ENCODE results near the gene NNMT.
"Not testable (repeated sequence)": the region's sequence is repeated elsewhere in the genome, so short reads cannot be mapped to it uniquely, and the experiment has no call there.

NNMT gene

DNA sequence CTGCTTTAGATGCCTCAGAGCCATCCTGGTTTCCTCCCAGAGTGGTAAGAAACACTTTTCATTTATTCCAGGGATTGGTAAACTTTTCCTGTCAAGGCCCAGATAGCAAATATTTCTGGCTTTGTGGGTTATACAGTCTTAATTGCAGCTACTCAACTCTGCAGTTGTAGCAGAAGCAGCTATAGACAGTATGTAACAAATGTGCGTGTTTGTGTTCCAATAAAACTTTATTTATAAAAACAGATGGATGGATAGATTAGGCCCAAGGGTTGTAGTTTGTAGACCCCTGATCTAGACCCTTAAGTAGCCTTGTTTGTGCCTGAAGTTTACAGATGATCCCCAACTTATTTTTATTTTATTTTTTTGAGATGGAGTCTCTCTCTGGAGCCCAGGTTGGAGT is 17.9 kb downstream of the NNMT start:
- DNase-seq = no peak

DNA sequence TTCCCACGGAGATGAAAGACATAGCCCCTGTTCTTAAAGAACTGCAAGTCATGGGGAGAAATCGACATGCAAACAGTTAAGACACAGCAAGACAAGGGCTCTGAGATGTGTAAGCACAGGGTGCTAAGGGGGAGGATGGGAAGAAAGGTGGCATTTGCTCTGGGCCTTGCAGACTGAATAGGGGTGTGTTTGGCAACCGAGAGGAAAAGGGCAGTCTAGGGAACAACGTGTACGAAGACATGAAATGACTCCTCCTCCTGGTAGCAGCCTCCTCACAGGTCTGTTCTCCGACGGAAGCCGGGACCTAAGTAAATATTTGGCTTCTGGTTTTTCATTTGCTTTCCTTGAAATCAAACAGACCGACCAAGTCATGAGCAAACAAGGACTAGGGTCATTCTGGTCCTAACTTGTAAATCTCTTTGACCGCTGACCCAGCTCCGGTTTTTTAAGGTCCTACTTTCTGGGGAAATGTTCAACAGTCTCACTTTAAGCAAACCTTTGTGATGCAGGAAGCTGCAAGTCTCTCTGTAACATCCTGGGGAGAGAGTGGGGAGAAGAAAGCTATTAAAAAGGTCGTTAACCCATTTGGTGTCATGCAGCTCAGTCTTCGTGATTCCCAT is 19.7 kb downstream of the NNMT start:
- no peak for DNase-seq

DNA sequence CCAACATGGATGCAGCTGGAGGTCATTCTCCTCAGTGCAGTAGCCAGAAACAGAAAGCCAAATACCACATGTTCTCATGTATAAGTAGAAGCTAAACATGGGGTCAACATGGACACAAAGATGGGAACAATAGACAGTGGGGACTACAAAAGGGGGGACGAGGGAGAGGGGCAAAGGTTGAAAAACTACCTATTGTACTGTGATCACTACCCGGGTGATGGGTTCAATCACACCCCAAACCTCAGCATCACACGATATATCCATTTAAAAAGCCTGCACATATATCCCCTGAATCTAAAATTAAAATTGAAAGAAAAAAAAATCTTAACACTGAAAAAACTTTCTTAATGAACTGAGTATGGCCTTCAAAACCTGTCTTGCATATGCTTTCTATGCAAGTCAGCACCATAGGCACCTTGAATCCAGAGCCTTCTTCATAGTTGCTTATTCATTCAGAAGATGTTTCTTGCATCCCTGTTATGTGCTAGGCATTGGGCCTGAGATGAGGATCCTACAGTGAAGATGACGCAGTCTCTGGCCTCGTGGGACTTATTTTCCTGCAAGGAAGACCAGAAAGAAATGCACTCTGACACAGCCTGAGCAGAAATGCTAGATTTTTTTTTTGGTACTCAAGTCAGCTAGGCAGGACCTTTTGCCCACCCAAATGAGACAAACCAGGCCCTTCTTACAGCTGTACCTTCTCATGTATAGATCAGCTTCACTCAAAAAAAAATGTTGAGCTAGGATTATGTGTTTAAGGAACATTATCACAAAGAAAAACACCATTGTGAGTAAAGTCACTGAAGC is 21.0 kb downstream of the NNMT start:
- no peak for DNase-seq

DNA sequence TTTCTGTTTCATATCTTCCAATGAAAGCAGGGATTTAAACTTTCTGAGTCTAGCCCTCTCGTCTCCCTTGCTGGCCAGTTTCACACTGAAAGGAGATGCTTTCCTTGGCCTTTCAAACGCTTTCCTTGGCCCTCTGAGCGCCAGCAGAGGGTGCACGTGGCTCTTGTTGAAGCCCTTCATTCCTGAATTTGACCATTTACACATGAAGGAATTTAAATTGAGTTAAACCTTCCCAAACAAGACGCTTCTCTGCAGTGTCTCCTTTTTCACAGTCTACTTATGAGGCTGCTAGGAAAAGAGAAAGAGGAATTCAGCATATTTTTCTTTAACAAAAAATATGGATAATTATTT is 21.6 kb downstream of the NNMT start:
- no peak for DNase-seq

DNA sequence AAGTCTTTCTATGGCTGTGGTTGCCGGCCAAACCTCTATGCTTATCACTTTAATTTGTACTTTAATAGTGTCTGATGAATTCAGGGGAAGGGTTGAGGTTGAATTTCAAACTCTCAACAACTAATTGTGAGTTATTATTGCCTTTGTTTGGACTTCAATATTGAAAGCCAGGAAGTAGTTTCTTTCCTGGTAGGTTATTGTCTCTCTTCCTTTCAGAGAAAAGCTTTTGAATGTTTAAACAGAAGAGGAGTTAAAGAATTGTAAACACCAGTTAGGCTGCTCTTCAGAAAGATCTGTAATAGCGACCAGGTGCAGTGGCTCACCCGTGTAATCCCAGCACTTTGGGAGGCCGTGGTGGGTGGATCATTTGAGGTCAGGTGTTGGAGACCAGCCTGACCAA is 22.2 kb downstream of the NNMT start:
- no peak for DNase-seq

GRCh38 chr11:114319716-114320328 is 23.6 kb downstream of the NNMT start:
- no peak for DNase-seq

- no peak for DNase-seq
These were observed 25.5 kb downstream of the NNMT start for GRCh38 chr11:114321621-114322257.

- DNase-seq = no peak
These were observed 26.7 kb downstream of the NNMT start for GRCh38 chr11:114322934-114323333.

DNA sequence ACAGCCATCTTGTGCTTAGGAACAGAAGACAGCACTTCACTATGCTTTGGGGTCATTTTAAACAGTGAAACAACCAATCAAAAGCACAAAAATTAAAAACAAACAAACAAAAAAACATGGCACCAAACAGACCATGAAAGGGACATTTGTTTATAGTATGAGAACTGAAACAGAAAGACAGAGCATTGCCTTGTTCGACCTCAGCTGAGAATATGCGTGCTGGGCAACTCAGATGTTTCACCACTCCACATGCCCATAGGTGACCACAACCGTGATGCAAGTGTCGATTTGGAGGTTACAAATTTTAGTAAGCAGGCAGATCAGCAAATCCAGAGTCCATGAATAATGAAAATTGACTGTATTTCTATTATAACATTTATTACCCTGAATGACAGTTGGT is 30.0 kb downstream of the NNMT start:
- DNase-seq = no peak

DNA sequence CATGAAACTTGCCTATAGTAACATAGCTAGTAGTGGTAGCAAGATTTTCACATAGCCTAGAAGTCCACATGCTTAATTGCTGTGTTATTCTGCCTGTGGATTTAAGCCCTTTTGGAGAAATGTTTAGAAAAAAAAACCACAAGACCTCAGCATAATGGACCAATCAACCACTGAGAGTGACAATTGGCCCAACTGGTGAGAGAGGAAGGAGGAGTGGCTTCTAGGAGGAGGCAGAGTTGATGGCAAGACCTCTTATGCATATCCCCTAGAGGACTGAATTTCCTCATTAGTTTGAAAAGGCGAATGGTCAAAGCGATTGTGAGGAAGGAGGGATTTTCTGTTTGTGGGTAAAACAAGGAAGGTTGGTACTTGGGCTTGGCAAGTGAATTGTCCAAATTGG is 30.6 kb downstream of the NNMT start:
- DNase-seq = no peak

DNA sequence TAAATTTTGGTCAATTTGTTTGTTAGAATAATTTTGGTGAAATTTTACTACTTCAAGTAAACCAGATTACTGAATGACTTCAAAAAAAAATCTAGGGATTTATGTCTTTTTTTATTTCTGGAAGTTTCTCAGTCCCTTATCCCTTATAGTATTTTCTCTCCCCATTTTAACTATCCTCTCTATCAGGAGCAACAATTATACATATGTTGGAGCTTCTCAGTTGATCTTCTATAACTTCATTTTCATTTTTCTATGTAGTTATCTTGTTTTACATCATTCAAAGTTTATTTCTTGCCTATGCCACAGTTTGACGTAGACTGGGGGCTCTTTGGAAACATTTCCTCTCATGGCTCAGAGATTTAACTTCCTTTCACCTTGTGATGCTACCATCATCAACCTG is 34.2 kb downstream of the NNMT start:
- no peak for DNase-seq

DNA sequence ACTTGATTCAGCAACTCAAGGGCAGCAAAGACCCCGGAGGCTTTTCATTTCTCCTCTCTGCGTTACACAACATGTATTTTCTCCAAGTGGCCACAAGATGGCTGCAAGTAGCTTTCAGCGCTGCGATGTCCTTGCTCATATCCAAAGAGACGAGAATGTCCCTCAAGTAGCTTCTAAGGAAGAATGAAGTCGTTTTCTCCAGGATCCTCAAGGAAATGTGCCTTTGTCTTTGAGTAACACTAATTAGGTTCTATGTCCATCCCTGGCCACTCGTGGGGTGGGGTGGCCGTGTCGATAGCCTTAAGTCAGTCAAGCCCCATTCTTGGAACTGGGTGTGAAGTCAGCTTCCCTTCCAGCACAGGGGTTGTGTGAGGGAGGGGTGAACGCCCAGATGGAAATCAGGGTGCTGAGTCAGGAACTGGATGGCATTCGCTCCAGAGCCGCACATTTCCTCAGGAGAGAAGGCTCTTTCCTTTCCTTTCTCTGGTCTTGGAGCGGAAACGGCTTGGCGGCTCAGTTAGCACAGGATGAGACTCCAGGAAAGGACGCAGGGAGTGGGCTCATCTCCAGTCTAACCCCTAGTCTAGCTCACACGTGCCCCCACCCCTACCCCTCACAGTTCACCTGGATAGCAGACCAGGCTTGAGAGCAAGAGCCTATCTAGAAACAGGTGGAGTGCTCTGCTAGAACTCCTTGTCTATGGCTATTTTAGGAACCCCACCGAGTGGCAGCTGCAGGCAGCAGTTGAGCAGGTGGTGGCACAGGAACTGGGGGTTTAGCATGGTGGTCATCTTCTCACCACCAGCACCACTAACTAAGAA is 44.3 kb downstream of the NNMT start:
- peak; percentile 24 for DNase-seq

DNA sequence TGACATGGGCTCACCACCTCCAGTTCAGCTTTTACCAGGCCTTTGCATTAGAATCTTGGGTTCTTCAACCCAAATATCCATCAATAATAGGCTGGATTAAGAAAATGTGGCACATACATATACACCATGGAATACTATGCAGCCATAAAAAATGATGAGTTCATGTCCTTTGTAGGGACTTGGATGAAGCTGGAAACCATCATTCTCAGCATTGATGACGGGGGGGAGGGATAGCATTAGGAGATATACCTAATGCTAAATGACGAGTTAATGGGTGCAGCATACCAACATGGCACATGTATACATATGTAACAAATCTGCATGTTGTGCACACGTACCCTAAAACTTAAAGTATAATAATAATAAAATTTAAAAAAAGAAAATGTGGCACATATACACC is 45.5 kb downstream of the NNMT start:
- DNase-seq = not testable (repeated sequence)

GRCh38 chr11:114342476-114342875 is 46.3 kb downstream of the NNMT start:
- DNase-seq = no peak

DNA sequence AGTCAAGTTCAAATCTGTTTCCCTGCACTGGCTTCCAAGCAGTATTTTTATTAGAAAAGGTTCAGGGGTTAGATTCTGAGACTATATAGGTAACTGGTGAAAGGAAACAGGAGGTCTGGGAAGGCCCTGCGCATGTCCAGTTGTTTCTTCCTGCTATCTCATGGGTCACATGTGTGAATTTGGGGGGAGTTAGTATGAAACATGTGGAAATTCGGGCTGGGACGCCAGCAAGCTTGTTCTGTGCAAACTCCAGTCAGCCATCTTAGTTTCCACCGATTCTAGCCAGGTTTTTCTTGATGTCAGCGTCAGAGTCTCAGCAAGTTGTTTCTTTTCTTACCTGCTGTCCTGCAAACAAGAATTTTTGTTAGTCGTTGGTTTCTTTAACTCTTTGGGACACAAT is 46.8 kb downstream of the NNMT start:
- no peak for DNase-seq

GRCh38 chr11:114343493-114343892 is 47.3 kb downstream of the NNMT start:
- DNase-seq = no peak

DNA sequence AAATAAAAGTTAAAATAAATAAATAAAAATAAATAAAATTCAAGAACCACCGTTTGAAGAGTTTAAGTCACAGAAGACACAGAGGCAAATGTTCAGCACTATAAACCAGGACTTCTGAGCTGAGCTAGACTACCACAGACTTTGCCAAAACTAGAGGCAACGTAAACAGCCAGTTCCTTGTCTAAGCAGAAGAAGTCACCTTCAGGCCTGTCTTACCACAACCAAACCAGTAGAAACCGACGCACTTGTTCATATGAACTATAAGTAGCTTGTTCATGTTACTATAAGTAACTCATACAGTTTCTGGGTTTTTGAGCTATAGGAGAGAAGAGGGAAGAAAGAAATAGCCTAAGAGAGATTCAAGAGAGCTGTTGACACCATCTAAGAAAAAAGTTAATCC is 48.3 kb downstream of the NNMT start:
- DNase-seq = no peak

DNA sequence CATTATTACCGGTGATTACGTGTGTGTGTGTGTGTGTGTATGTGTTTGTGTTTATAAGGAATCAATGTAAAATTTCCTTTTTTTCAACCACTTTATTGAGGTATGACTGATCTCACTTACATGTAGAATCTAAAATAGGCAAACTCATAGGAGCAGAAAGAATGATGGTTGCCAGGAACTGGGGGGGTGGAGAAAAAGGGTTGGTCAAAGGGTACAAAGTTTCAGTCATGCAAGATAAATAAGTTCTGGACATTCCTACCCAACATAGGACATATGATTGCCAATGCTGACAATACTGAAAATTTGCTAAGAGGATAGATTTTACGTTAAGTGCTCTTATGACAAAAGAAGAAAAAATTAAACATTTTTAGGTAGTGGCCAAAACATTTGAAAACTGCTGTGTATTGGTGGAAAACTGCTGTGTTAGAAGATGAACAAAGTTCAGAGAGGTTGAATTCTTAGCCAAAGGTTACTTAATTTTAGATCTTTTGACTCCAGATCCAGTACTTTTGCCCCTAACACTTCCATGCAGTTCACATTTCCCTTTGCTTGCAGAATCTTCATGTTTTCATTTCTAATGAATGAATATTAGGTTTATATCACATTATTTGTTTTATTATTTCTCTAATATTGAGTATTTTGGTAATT is 49.5 kb downstream of the NNMT start:
- DNase-seq = no peak

GRCh38 chr11:114346709-114347141 is 50.5 kb downstream of the NNMT start:
- no peak for DNase-seq

GRCh38 chr11:114348200-114349191 is 52.3 kb downstream of the NNMT start:
- no peak for DNase-seq

- DNase-seq = no peak
These were observed 53.8 kb downstream of the NNMT start for GRCh38 chr11:114350022-114350421.
